Skin epidermis (tissue), 12 donors: ENCODE measurements around the gene GPC3.
"Not testable (repeated sequence)": the region's sequence is repeated elsewhere in the genome, so short reads cannot be mapped to it uniquely, and the experiment has no call there.

Source experiments
- H3K27ac ChIP-seq, 21 experiments: fragments of 200-600 bp; sonication (generic) in 11 of 21; one replicate each; pipeline ENCODE4 v1.5.0; 2020; ENCODE audit warnings: mild to moderate bottlenecking in 3 of 21, inconsistent platforms in 2 of 21, moderate library complexity in 2 of 21
- H3K4me3 ChIP-seq, 7 experiments: fragments of 200-600 bp; sonication (generic) in 2 of 7; one replicate each; pipeline ENCODE4 v1.5.0; 2020; ENCODE audit warnings: inconsistent platforms in 2 of 7, mild to moderate bottlenecking in 2 of 7, moderate library complexity in 1 of 7

GPC3 gene

GRCh38 chrX:133911825-133912495, 73.4 kb downstream of the GPC3 start:
- Histone ChIP-seq H3K4me3 (no peak overlapping the region), H3K27ac (no peak overlapping the region)

- H3K4me3 ChIP-seq = no peak overlapping the region
- H3K27ac ChIP-seq = no peak overlapping the region
Observed at GRCh38 chrX:133910539-133910938, 74.9 kb downstream of the GPC3 start.

GRCh38 chrX:133909888-133910287, 75.5 kb downstream of the GPC3 start:
- Histone ChIP-seq H3K4me3 (no peak overlapping the region), H3K27ac (no peak overlapping the region)

GRCh38 chrX:133908223-133908955, 77.0 kb downstream of the GPC3 start:
- Histone ChIP-seq H3K27ac (no peak overlapping the region), H3K4me3 (no peak overlapping the region)

GRCh38 chrX:133907606-133908005, 77.8 kb downstream of the GPC3 start:
- H3K4me3 ChIP-seq = no peak overlapping the region
- H3K27ac ChIP-seq = no peak overlapping the region

- Histone ChIP-seq H3K4me3 (no peak overlapping the region), H3K27ac (no peak overlapping the region)
Observed at GRCh38 chrX:133905305-133905704, 80.1 kb downstream of the GPC3 start.

GRCh38 chrX:133897593-133898163, 87.7 kb downstream of the GPC3 start:
- no peak overlapping the region for H3K27ac ChIP-seq
- H3K4me3 ChIP-seq = no peak overlapping the region

- H3K27ac ChIP-seq = no peak overlapping the region
- no peak overlapping the region for H3K4me3 ChIP-seq
Observed at GRCh38 chrX:133892337-133892736, 93.1 kb downstream of the GPC3 start.

- Histone ChIP-seq H3K27ac (no peak overlapping the region), H3K4me3 (no peak overlapping the region)
Observed at GRCh38 chrX:133888984-133889383, 96.4 kb downstream of the GPC3 start.

- H3K4me3 ChIP-seq, H3K27ac ChIP-seq: not testable (repeated sequence)
Observed at GRCh38 chrX:133888084-133888483, 97.3 kb downstream of the GPC3 start.

- Histone ChIP-seq H3K4me3 (no peak overlapping the region), H3K27ac (no peak overlapping the region)
Observed at GRCh38 chrX:133884430-133885394, 100.7 kb downstream of the GPC3 start.

GRCh38 chrX:133881893-133882292, 103.5 kb downstream of the GPC3 start:
- Histone ChIP-seq H3K27ac (no peak overlapping the region), H3K4me3 (no peak overlapping the region)

- Histone ChIP-seq H3K27ac (no peak overlapping the region), H3K4me3 (no peak overlapping the region)
Observed at GRCh38 chrX:133881007-133881406, 104.4 kb downstream of the GPC3 start.

GRCh38 chrX:133880032-133880443, 105.4 kb downstream of the GPC3 start:
- Histone ChIP-seq H3K27ac (no peak overlapping the region), H3K4me3 (no peak overlapping the region)

- no peak overlapping the region for H3K4me3 ChIP-seq
- no peak overlapping the region for H3K27ac ChIP-seq
Observed at GRCh38 chrX:133878710-133879109, 106.7 kb downstream of the GPC3 start.

GRCh38 chrX:133876646-133877045, 108.7 kb downstream of the GPC3 start:
- no peak overlapping the region for H3K4me3 ChIP-seq
- no peak overlapping the region for H3K27ac ChIP-seq

GRCh38 chrX:133869270-133869669, 116.1 kb downstream of the GPC3 start:
- no peak overlapping the region for H3K27ac ChIP-seq

GRCh38 chrX:133868682-133869081, 116.7 kb downstream of the GPC3 start:
- Histone ChIP-seq H3K27ac (no peak overlapping the region), H3K4me3 (no peak overlapping the region)

More at GRCh38 chrX:133869270-133869669, 116.1 kb downstream of the GPC3 start:
- no peak overlapping the region for H3K4me3 ChIP-seq

- H3K27ac ChIP-seq = no peak overlapping the region
- no peak overlapping the region for H3K4me3 ChIP-seq
Observed at GRCh38 chrX:133868250-133868649, 117.1 kb downstream of the GPC3 start.
